ENCODE results near the gene HOMER2. TPM values are rescaled to one million over a fixed set of nuclear protein-coding genes. Genes with fewer than 3 reads are reported as not detected.
A peak's percentile ranks its signal among the peaks of the same experiment; 100 is the strongest.

The HOMER2 gene
- total and polyA plus RNA-seq, 2 experiments from 2014 or later = 10.8 to 23.9 TPM

- Histone ChIP-seq H3K79me2 (replicated peaks; ENCODE audit: insufficient read depth) (no peaks in the 10 kb centered on the region), H3K27ac (ENCODE audit: low read depth) (no peak overlapping the region), H3F3A (replicated peaks; ENCODE audit: low read depth) (no peaks in the 10 kb centered on the region), H3K36me3 (ENCODE audit: insufficient read depth) (0 out of 2 replicates have a peak, but pooled peaks cover 5% of the 10 kb centered on the region), H3K9me2 (ENCODE audit: insufficient read depth) (no peaks in the 10 kb centered on the region), H2AFZ (no peak overlapping the region), H3K27me3 (ENCODE audit: insufficient read depth) (no peaks in the 10 kb centered on the region), H4K20me1 (replicated peaks; ENCODE audit: insufficient read depth) (no peaks in the 10 kb centered on the region), H3K4me1 (ENCODE audit: insufficient read depth) (peaks cover 7% of the 10 kb centered on the region), H3K4me2 (no peak overlapping the region), H3K4me3 (no peak overlapping the region)
- Mint-ChIP-seq H3K4me1 (peaks cover 17% of the 10 kb centered on the region; the same call in 2 of the 3 replicates), H3K27me3 (ENCODE audit: insufficient read depth, low read depth, poor library complexity) (no peaks in the 10 kb centered on the region), H3K4me3 (no peak overlapping the region), H3K9me3 (peaks cover 22% of the 10 kb centered on the region), H3K27ac (no peak overlapping the region), H3K36me3 (ENCODE audit: low read depth) (peaks cover 9% of the 10 kb centered on the region)
- ATAC-seq (no peak), DNase-seq (ENCODE audit: low spot score) (no peak)
- no peak for TF ChIP-seq ETS1 (IDR thresholded peaks at IDR 0.05)
- TF ChIP-seq JUNB (IDR thresholded peaks at IDR 0.05; ENCODE audit: unreplicated experiment) = no peak
Observed at GRCh38 chr15:82907350-82907749, 45.2 kb downstream of the HOMER2 start.

- H3K4me3 Mint-ChIP-seq = no peak overlapping the region
- Histone ChIP-seq H3K9me2 (ENCODE audit: insufficient read depth) (no peaks in the 10 kb centered on the region), H3K27ac (ENCODE audit: low read depth) (no peak overlapping the region), H3K79me2 (replicated peaks; ENCODE audit: insufficient read depth) (no peaks in the 10 kb centered on the region), H2AFZ (no peak overlapping the region), H3K27me3 (ENCODE audit: insufficient read depth) (no peaks in the 10 kb centered on the region), H3K4me1 (ENCODE audit: insufficient read depth) (peaks cover 7% of the 10 kb centered on the region), H3K4me3 (no peak overlapping the region), H4K20me1 (replicated peaks; ENCODE audit: insufficient read depth) (no peaks in the 10 kb centered on the region), H3F3A (replicated peaks; ENCODE audit: low read depth) (no peaks in the 10 kb centered on the region), H3K36me3 (ENCODE audit: insufficient read depth) (0 out of 2 replicates have a peak, but pooled peaks cover 5% of the 10 kb centered on the region), H3K4me2 (no peak overlapping the region; the same call in 1 of the 2 replicates)
- no peak for TF ChIP-seq REST (IDR thresholded peaks at IDR 0.05; ENCODE audit: unreplicated experiment)
- no peak for TF ChIP-seq STAT1 (IDR thresholded peaks at IDR 0.05; ENCODE audit: unreplicated experiment)
- TF ChIP-seq EZH2 (IDR thresholded peaks at IDR 0.05; ENCODE audit: low read depth, unreplicated experiment) = no peak
- TF ChIP-seq ZNF462 (CRISPR knock-in tag; IDR thresholded peaks at IDR 0.05) = no peak
- TF ChIP-seq NANOG (IDR thresholded peaks at IDR 0.05; ENCODE audit: borderline replicate concordance) = no peak
- TF ChIP-seq ZNF114 (CRISPR knock-in tag; IDR thresholded peaks at IDR 0.05) = no peak
- DNase-seq (ENCODE audit: low spot score) = no peak
- ATAC-seq = peak; percentile 43
- peaks cover 21% of the 10 kb centered on the region for H3K9me3 Mint-ChIP-seq
- H3K4me1 Mint-ChIP-seq = peaks cover 17% of the 10 kb centered on the region; the same call in 2 of the 3 replicates
- H3K27me3 Mint-ChIP-seq (ENCODE audit: insufficient read depth, low read depth, poor library complexity) = no peaks in the 10 kb centered on the region
- peak overlapping the region; percentile 86 for H3K27ac Mint-ChIP-seq
- peaks cover 9% of the 10 kb centered on the region for H3K36me3 Mint-ChIP-seq (ENCODE audit: low read depth)
Observed at GRCh38 chr15:82904574-82904973, 47.9 kb downstream of the HOMER2 start.

Data from GM23338 (cell line).